IMR-90 (cell line): ENCODE measurements around the gene DAP3. TPM values are rescaled to one million over a fixed set of nuclear protein-coding genes. Genes with fewer than 3 reads are reported as not detected.

Source experiments
- ATAC-seq: fragments of 200-7000 bp; cut with Tn5 transposase; 2 replicates; pipeline ENCODE4 v1.9.1; 2020; ENCODE audit warnings: low read depth, mild to moderate bottlenecking, moderate library complexity
- BruUV-seq: library from RNA; stranded (reverse); fragments of 400-500 nt; replicated peaks from 2 replicates; lab custom pipeline; 2021; lab: Mats Ljungman, UMichigan
- CTCF ChIA-PET: fragments of 300-600 bp; formaldehyde crosslinking; extraction: SDS; loops from one replicate; lab custom pipeline; 2021; ENCODE audit warnings: antibody characterized with exemption; lab: Yijun Ruan, JAX
- POLR2A ChIA-PET: fragments of 300-600 bp; sonication (Branson Sonifier 250); formaldehyde crosslinking; loops from one replicate; lab custom pipeline; 2022; ENCODE audit warnings: antibody characterized with exemption; ENCODE audit not compliant: unreplicated experiment; lab: Charles Lee
- DNase-seq: peaks from one replicate; pipeline ENCODE4 v3.0.0; 2013
- H2AFZ ChIP-seq: replicated peaks from 2 replicates; pipeline ENCODE3; 2013; ENCODE audit warnings: low read length, mild to moderate bottlenecking; ENCODE audit not compliant: poor library complexity
- H2AK5ac ChIP-seq: 2 replicates; pipeline ENCODE4 v1.6.1; 2013; ENCODE audit warnings: low read depth, low read length, inconsistent platforms
- H2AK9ac ChIP-seq: replicated peaks from 2 replicates; pipeline ENCODE3; 2013; ENCODE audit warnings: mild to moderate bottlenecking, low read depth, low read length, moderate library complexity; ENCODE audit not compliant: poor library complexity
- H2BK120ac ChIP-seq: 2 replicates; pipeline ENCODE4 v1.6.1; 2013; ENCODE audit warnings: low read depth, low read length, inconsistent platforms
- H2BK15ac ChIP-seq: 3 replicates; pipeline ENCODE4 v1.6.1; 2013; ENCODE audit warnings: low read depth, low read length, inconsistent platforms
- H2BK20ac ChIP-seq: 2 replicates; pipeline ENCODE4 v1.6.1; 2013; ENCODE audit warnings: low read depth, mild to moderate bottlenecking, inconsistent platforms, low read length, moderate library complexity
- H2BK5ac ChIP-seq: 2 replicates; pipeline ENCODE4 v1.6.1; 2013; ENCODE audit warnings: mild to moderate bottlenecking, low read depth, low read length, inconsistent platforms; ENCODE audit not compliant: poor library complexity, severe bottlenecking
- H3K14ac ChIP-seq: replicated peaks from 2 replicates; pipeline ENCODE4 v1.6.1; 2013; ENCODE audit warnings: low read depth, low read length, inconsistent platforms
- H3K18ac ChIP-seq: 2 replicates; pipeline ENCODE4 v1.6.1; 2013; ENCODE audit warnings: low read depth, low read length, control low read depth
- H3K23ac ChIP-seq: 2 replicates; pipeline ENCODE4 v1.6.1; 2013; ENCODE audit warnings: low read depth, low read length, inconsistent platforms
- H3K27ac ChIP-seq: 2 replicates; pipeline ENCODE4 v1.5.1; 2013; ENCODE audit warnings: mild to moderate bottlenecking, control low read depth, low read length; ENCODE audit not compliant: insufficient read depth
- H3K27me3 ChIP-seq: 2 replicates; pipeline ENCODE4 v1.6.1; 2013; ENCODE audit warnings: low read length; ENCODE audit not compliant: control insufficient read depth, insufficient read depth
- H3K36me3 ChIP-seq: 2 replicates; pipeline ENCODE4 v1.6.1; 2013; ENCODE audit warnings: low read length, mixed read lengths; ENCODE audit not compliant: control insufficient read depth, insufficient read depth
- H3K4ac ChIP-seq: 2 replicates; pipeline ENCODE4 v1.6.1; 2013; ENCODE audit warnings: low read depth, low read length, inconsistent platforms
- H3K4me1 ChIP-seq: 2 replicates; pipeline ENCODE4 v1.6.1; 2013; ENCODE audit warnings: low read length, mixed read lengths; ENCODE audit not compliant: control insufficient read depth, insufficient read depth
- H3K4me2 ChIP-seq: 2 replicates; pipeline ENCODE4 v1.6.1; 2013; ENCODE audit warnings: low read depth, mild to moderate bottlenecking, control low read depth, low read length, moderate library complexity
- H3K4me3 ChIP-seq: 2 replicates; pipeline ENCODE4 v1.5.1; 2013; ENCODE audit warnings: low read depth, mild to moderate bottlenecking, control low read depth, low read length, moderate library complexity; ENCODE audit not compliant: insufficient read depth
- H3K56ac ChIP-seq: 2 replicates; pipeline ENCODE4 v1.6.1; 2013; ENCODE audit warnings: low read length, inconsistent platforms; ENCODE audit not compliant: insufficient read depth; ENCODE audit errors: extremely low read depth
- H3K79me1 ChIP-seq, 2 experiments: 2 replicates each; pipeline ENCODE4 v1.6.1; 2013; ENCODE audit warnings: low read length in 2 of 2, inconsistent platforms in 1 of 2, low read depth in 1 of 2
- H3K9ac ChIP-seq: 2 replicates; pipeline ENCODE4 v1.6.1; 2013; ENCODE audit warnings: low read depth, low read length, control low read depth
- H3K9me1 ChIP-seq: 2 replicates; pipeline ENCODE4 v1.6.1; 2013; ENCODE audit warnings: low read length, inconsistent platforms; ENCODE audit not compliant: insufficient read depth
- H3K9me3 ChIP-seq: 2 replicates; pipeline ENCODE4 v1.6.1; 2013; ENCODE audit warnings: low read length; ENCODE audit not compliant: control insufficient read depth, insufficient read depth
- H4K20me1 ChIP-seq: 2 replicates; pipeline ENCODE4 v1.6.1; 2013; ENCODE audit warnings: low read length, inconsistent platforms; ENCODE audit not compliant: insufficient read depth
- H4K5ac ChIP-seq: 2 replicates; pipeline ENCODE4 v1.6.1; 2013; ENCODE audit warnings: mild to moderate bottlenecking, low read depth, low read length, control low read depth
- H4K8ac ChIP-seq, 2 experiments: 2 replicates each; pipeline ENCODE4 v1.6.1; 2013; ENCODE audit warnings: low read depth in 2 of 2, low read length in 2 of 2, control low read depth in 1 of 2, inconsistent platforms in 1 of 2
- H4K91ac ChIP-seq: 2 replicates; pipeline ENCODE4 v1.6.1; 2013; ENCODE audit warnings: low read depth, low read length, inconsistent platforms; ENCODE audit not compliant: insufficient read depth
- BHLHE40 ChIP-seq: fragments of 150-350 bp; IDR thresholded peaks from 2 replicates; pipeline ENCODE4 v1.6.1; 2016; ENCODE audit warnings: mild to moderate bottlenecking, low read depth, low read length
- CEBPB ChIP-seq: IDR thresholded peaks from 2 replicates; pipeline ENCODE4 v1.6.1; 2012; ENCODE audit warnings: low read depth, low read length, improper control_type of control experiment
- CHD1 ChIP-seq: IDR thresholded peaks from 2 replicates; pipeline ENCODE4 v1.6.1; 2012; ENCODE audit warnings: low read depth, low read length, improper control_type of control experiment
- CTCF ChIP-seq: conservative IDR thresholded peaks from 2 replicates; pipeline ENCODE4 v1.5.1; 2012; ENCODE audit warnings: mild to moderate bottlenecking, low read depth, low read length, improper control_type of control experiment
- ELK1 ChIP-seq: fragments of 150-350 bp; IDR thresholded peaks from 2 replicates; pipeline ENCODE4 v1.6.1; 2016; ENCODE audit warnings: low read depth, mild to moderate bottlenecking, low read length, moderate library complexity, borderline replicate concordance
- FOS ChIP-seq: fragments of 150-350 bp; IDR thresholded peaks from 2 replicates; pipeline ENCODE4 v1.6.1; 2016; ENCODE audit warnings: low read depth, low read length
- MAFK ChIP-seq: IDR thresholded peaks from 2 replicates; pipeline ENCODE4 v1.6.1; 2012; ENCODE audit warnings: low read depth, low read length, improper control_type of control experiment
- MAZ ChIP-seq: IDR thresholded peaks from 2 replicates; pipeline ENCODE4 v1.6.1; 2012; ENCODE audit warnings: low read depth, mild to moderate bottlenecking, low read length, improper control_type of control experiment, moderate library complexity, borderline replicate concordance
- MXI1 ChIP-seq: IDR thresholded peaks from 2 replicates; pipeline ENCODE4 v1.6.1; 2012; ENCODE audit warnings: low read depth, mild to moderate bottlenecking, low read length, moderate library complexity, borderline replicate concordance
- NFE2L2 ChIP-seq: fragments of 150-350 bp; IDR thresholded peaks from 2 replicates; pipeline ENCODE4 v1.6.1; 2016; ENCODE audit warnings: low read depth, mild to moderate bottlenecking, low read length
- POLR2A ChIP-seq: IDR thresholded peaks from 2 replicates; pipeline ENCODE4 v1.6.1; 2012; ENCODE audit warnings: mild to moderate bottlenecking, low read depth, low read length
- RAD21 ChIP-seq: IDR thresholded peaks from 2 replicates; pipeline ENCODE4 v1.6.1; 2012; ENCODE audit warnings: low read length, improper control_type of control experiment
- RCOR1 ChIP-seq: IDR thresholded peaks from 2 replicates; pipeline ENCODE4 v1.6.1; 2012; ENCODE audit warnings: mild to moderate bottlenecking, low read length, improper control_type of control experiment; ENCODE audit not compliant: insufficient replicate concordance
- RFX5 ChIP-seq: IDR thresholded peaks from 2 replicates; pipeline ENCODE4 v1.8.0; 2012; ENCODE audit warnings: low read depth, mild to moderate bottlenecking, low read length, moderate library complexity
- SMC3 ChIP-seq: fragments of 150-350 bp; IDR thresholded peaks from 2 replicates; pipeline ENCODE4 v1.6.1; 2016; ENCODE audit warnings: low read depth, mild to moderate bottlenecking, antibody characterized with exemption, low read length, moderate library complexity
- USF2 ChIP-seq: fragments of 150-350 bp; IDR thresholded peaks from 2 replicates; pipeline ENCODE4 v1.6.1; 2017; ENCODE audit warnings: mild to moderate bottlenecking, antibody characterized with exemption, low read length, low read depth
- WGBS, 2 experiments: methylation state at CpG; one replicate each; pipeline versions ENCODE4 v1.1.5 to v1.1.7; 2013; ENCODE audit warnings: missing lambda C conversion rate in 2 of 2; ENCODE audit not compliant: insufficient read length in 1 of 2; ENCODE audit errors: extremely low coverage in 2 of 2; 5-methylcytosine and 5-hydroxymethylcytosine counted together
- dilution Hi-C: fragments of 300-500 bp; cut with HindIII; formaldehyde crosslinking; loops from one replicate; pipeline ENCODE4 v1.14.3; 2018; ENCODE audit warnings: low sequenced_read_pairs; ENCODE audit not compliant: unreplicated experiment
- in situ Hi-C: fragments of 300-500 bp; cut with MboI; formaldehyde crosslinking; loops from 3 replicates; pipeline ENCODE4 v1.14.3; 2019; ENCODE audit warnings: low sequenced_read_pairs, inconsistent platforms, mixed read lengths
- intact Hi-C: fragments of 100-400 bp; cut with micrococcal nuclease; formaldehyde crosslinking; loops from 2 replicates; pipeline ENCODE4 v1.10.0; 2022
- polyA plus RNA-seq, 3 experiments: library from polyadenylated mRNA; depleted of rRNA; stranded (reverse); fragments of >200 nt; gene quantifications; 2 replicates each; pipeline ENCODE4 v1.2.3, GENCODE V29; 2012; ENCODE audit warnings: low replicate concordance in 1 of 3
- total RNA-seq: library from RNA; depleted of rRNA; stranded (reverse); fragments of >200 nt; gene quantifications from 2 replicates; pipeline ENCODE4 v1.2.3, GENCODE V29; 2012

The DAP3 gene
- total and polyA plus RNA-seq, 2 of the 4 experiments (the other 2 are of a cell fraction) = 48.6 to 126 TPM

GRCh38 chr1:155643230-155643629 lies 45.7 kb upstream of the DAP3 start:
- no peak overlapping the region for H3K56ac ChIP-seq
- CTCF ChIA-PET = no interaction called here
- peaks cover 0 to 19% of the 10 kb centered on the region in 2 experiments for H3K79me1 ChIP-seq
- H2AK9ac ChIP-seq = no peak overlapping the region
- H3K4me2 ChIP-seq = no peak overlapping the region
- 60% methylated on average over 1 of the region's 3 CpGs; no CpG with 5 or more reads in 1 of the 2 experiments for WGBS, 2 experiments
- H3K9me3 ChIP-seq = peaks cover 12% of the 10 kb centered on the region
- H2BK15ac ChIP-seq = no peak overlapping the region
- POLR2A ChIA-PET = no interaction called here
- DNase-seq (no peak), ATAC-seq (no peak)
- H3K9ac ChIP-seq = no peak overlapping the region
- no peak for TF ChIP-seq FOS
- TF ChIP-seq MXI1 = no peak
- no peak for TF ChIP-seq RAD21
- no peak for TF ChIP-seq MAZ
- TF ChIP-seq CTCF = no peak
- TF ChIP-seq CHD1 = no peak
- no peak for TF ChIP-seq RCOR1
- TF ChIP-seq SMC3 = no peak
- TF ChIP-seq CEBPB = no peak
- TF ChIP-seq USF2 = no peak
- no peak for TF ChIP-seq NFE2L2
- no peak for TF ChIP-seq RFX5
- no peak for TF ChIP-seq BHLHE40
- no peak for TF ChIP-seq POLR2A
- TF ChIP-seq MAFK = no peak
- TF ChIP-seq ELK1 = no peak
- no peak overlapping the region for H3K27ac ChIP-seq
- H2AFZ ChIP-seq = no peak overlapping the region
- in situ Hi-C loops (no loop called here), intact Hi-C loops (no loop called here), dilution Hi-C loops (no loop called here)
- 0 out of 2 replicates have a peak, but pooled peaks cover 4% of the 10 kb centered on the region for H3K9me1 ChIP-seq
- H2BK20ac ChIP-seq = no peak overlapping the region
- H2AK5ac ChIP-seq = no peak overlapping the region
- H2BK120ac ChIP-seq = no peak overlapping the region
- H4K20me1 ChIP-seq = no peaks in the 10 kb centered on the region
- H3K4ac ChIP-seq = no peak overlapping the region
- no peak overlapping the region for H3K18ac ChIP-seq
- no peak overlapping the region for H3K4me3 ChIP-seq
- no peaks in the 10 kb centered on the region for H3K27me3 ChIP-seq
- H2BK5ac ChIP-seq = no peak overlapping the region
- H4K5ac ChIP-seq = no peak overlapping the region
- no peak overlapping the region for H4K8ac ChIP-seq
- no peak overlapping the region for H4K91ac ChIP-seq
- H3K36me3 ChIP-seq = peaks cover 2% of the 10 kb centered on the region
- no peak overlapping the region for H3K14ac ChIP-seq
- H3K23ac ChIP-seq = no peak overlapping the region
- H3K4me1 ChIP-seq = peaks cover 7% of the 10 kb centered on the region
- no TSS peak for BruUV-seq
